ENCODE measurements around the gene DYNLT2.

- TF ChIP-seq CTCF (IDR thresholded peaks at IDR 0.05), result no peak
- no peak for TF ChIP-seq E2F4 (CRISPR knock-in tag; IDR thresholded peaks at IDR 0.05; ENCODE audit: borderline replicate concordance, low read depth)
- TF ChIP-seq IRF1 (CRISPR knock-in tag; IDR thresholded peaks at IDR 0.05), result no peak
- no peak for TF ChIP-seq ATF3 (CRISPR knock-in tag; conservative IDR thresholded peaks at IDR 0.05)
- TF ChIP-seq TEAD4 (CRISPR knock-in tag; IDR thresholded peaks at IDR 0.05), result no peak
Observed at GRCh38 chr6:169775321-169775720, 23.9 kb upstream of the DYNLT2 start.
